Esophagus muscularis mucosa (tissue), 4 donors: Measurements from ENCODE around the gene PSMA2.

Source experiments
- CTCF ChIP-seq, 3 experiments: fragments of 200-600 bp in 2 of 3; fragments of 450-650 bp in 1 of 3; sonication (generic) in 2 of 3; IDR thresholded peaks; one replicate each; pipeline ENCODE4 v1.5.1; 2017 to 2019; ENCODE audit warnings: antibody characterized with exemption in 3 of 3, mild to moderate bottlenecking in 2 of 3, moderate library complexity in 1 of 3
- EP300 ChIP-seq: sonication (generic); formaldehyde crosslinking; IDR thresholded peaks from one replicate; pipeline ENCODE4 v1.6.1; 2017; ENCODE audit warnings: antibody characterized with exemption
- POLR2A ChIP-seq: fragments of 450-650 bp; IDR thresholded peaks from one replicate; pipeline ENCODE4 v1.6.1; 2017; ENCODE audit warnings: antibody characterized with exemption, moderate library complexity, mild to moderate bottlenecking, low read depth
- POLR2AphosphoS5 ChIP-seq, 2 donors: sonication (generic); formaldehyde crosslinking; IDR thresholded peaks; one replicate each; pipeline ENCODE4 v1.6.1; 2017; ENCODE audit warnings: antibody characterized with exemption in 2 of 2

- TF ChIP-seq CTCF (IDR thresholded peaks at IDR 0.05) (no peak), POLR2AphosphoS5 (IDR thresholded peaks at IDR 0.05) (no peak), POLR2A (no peak), EP300 (no peak)
These were observed 18.4 kb downstream of the PSMA2 start for GRCh38 chr7:42913591-42913990.
